HG03342 (cell line): ENCODE measurements around the gene CTNNA3.

Source experiments
- ATAC-seq: cut with Tn5 transposase; IDR thresholded peaks from one replicate; pipeline ENCODE4 v1.9.1; 2021; ENCODE audit warnings: mild to moderate bottlenecking, moderate library complexity; ENCODE audit not compliant: unreplicated experiment

The CTNNA3 gene

GRCh38 chr10:66204838-66205237 lies 1491.2 kb downstream of the CTNNA3 start:
- no peak for ATAC-seq

GRCh38 chr10:66202101-66202500 lies 1493.9 kb downstream of the CTNNA3 start:
- ATAC-seq = no peak

- ATAC-seq = no peak
Measured at GRCh38 chr10:66192162-66192831, 1503.7 kb downstream of the CTNNA3 start.

- no peak for ATAC-seq
Measured at GRCh38 chr10:66190413-66190812, 1505.6 kb downstream of the CTNNA3 start.

- no peak for ATAC-seq
Measured at GRCh38 chr10:66189271-66189670, 1506.7 kb downstream of the CTNNA3 start.

GRCh38 chr10:66187053-66187733 lies 1508.8 kb downstream of the CTNNA3 start:
- ATAC-seq = no peak

- no peak for ATAC-seq
Measured at GRCh38 chr10:66183028-66183427, 1513.0 kb downstream of the CTNNA3 start.

GRCh38 chr10:66180581-66181318 lies 1515.2 kb downstream of the CTNNA3 start:
- peak; percentile 94 for ATAC-seq

- ATAC-seq = no peak
Measured at GRCh38 chr10:66180021-66180420, 1516.0 kb downstream of the CTNNA3 start.

- ATAC-seq = no peak
Measured at GRCh38 chr10:66176772-66177171, 1519.2 kb downstream of the CTNNA3 start.

GRCh38 chr10:66167816-66168215 lies 1528.2 kb downstream of the CTNNA3 start:
- no peak for ATAC-seq

- ATAC-seq = no peak
Measured at GRCh38 chr10:66162560-66163143, 1533.3 kb downstream of the CTNNA3 start.

- no peak for ATAC-seq
Measured at GRCh38 chr10:66151346-66151745, 1544.6 kb downstream of the CTNNA3 start.

- no peak for ATAC-seq
Measured at GRCh38 chr10:66148312-66148711, 1547.7 kb downstream of the CTNNA3 start.

GRCh38 chr10:66144016-66144415 lies 1552.0 kb downstream of the CTNNA3 start:
- no peak for ATAC-seq

- no peak for ATAC-seq
Measured at GRCh38 chr10:66102756-66103155, 1593.2 kb downstream of the CTNNA3 start.

- ATAC-seq = no peak
Measured at GRCh38 chr10:66098595-66099480, 1597.2 kb downstream of the CTNNA3 start.

GRCh38 chr10:66095610-66096009 lies 1600.4 kb downstream of the CTNNA3 start:
- ATAC-seq = no peak

GRCh38 chr10:66085906-66086305 lies 1610.1 kb downstream of the CTNNA3 start:
- no peak for ATAC-seq

GRCh38 chr10:66071907-66072306 lies 1624.1 kb downstream of the CTNNA3 start:
- no peak for ATAC-seq

- no peak for ATAC-seq
Measured at GRCh38 chr10:66058594-66058993, 1637.4 kb downstream of the CTNNA3 start.
